HepG2 (cell line): ENCODE measurements around the gene SEMA6B.

Experiments
- ARID2 ChIP-seq: sonication (generic); formaldehyde crosslinking; IDR thresholded peaks from 2 replicates; pipeline ENCODE4 v1.8.1; 2022; ENCODE audit warnings: mild to moderate bottlenecking, missing genetic modification reagents, borderline replicate concordance
- CEBPB ChIP-seq: IDR thresholded peaks from 2 replicates; pipeline ENCODE4 v1.6.1; 2011; ENCODE audit warnings: low read depth, low read length, improper control_type of control experiment, borderline replicate concordance
- FIP1L1 ChIP-seq: fragments of 200-400 bp; formaldehyde crosslinking; IDR thresholded peaks from 2 replicates; pipeline ENCODE4 v1.6.1; 2018; ENCODE audit warnings: low read depth, mild to moderate bottlenecking, low read length, moderate library complexity, borderline replicate concordance; ENCODE audit not compliant: insufficient read depth
- FOXJ3 ChIP-seq: sonication (generic); formaldehyde crosslinking; IDR thresholded peaks from 2 replicates; pipeline ENCODE4 v1.4.0; 2020; ENCODE audit warnings: missing genetic modification reagents, mild to moderate bottlenecking, borderline replicate concordance
- MTA3 ChIP-seq: sonication (generic); formaldehyde crosslinking; IDR thresholded peaks from 2 replicates; pipeline ENCODE4 v1.4.0; 2020; ENCODE audit warnings: missing genetic modification reagents
- NFE2L2 ChIP-seq: fragments of 150-350 bp; IDR thresholded peaks from 2 replicates; pipeline ENCODE4 v1.6.1; 2014; ENCODE audit warnings: low read length
- ZNF121 ChIP-seq: sonication (generic); formaldehyde crosslinking; IDR thresholded peaks from 2 replicates; pipeline ENCODE4 v1.5.0; 2020; ENCODE audit warnings: mild to moderate bottlenecking, missing genetic modification reagents
- ZNF260 ChIP-seq: sonication (generic); formaldehyde crosslinking; IDR thresholded peaks from 2 replicates; pipeline ENCODE4 v1.4.0; 2020; ENCODE audit warnings: missing genetic modification reagents, low read depth, mild to moderate bottlenecking, borderline replicate concordance
- ZSCAN22 ChIP-seq: sonication (generic); formaldehyde crosslinking; IDR thresholded peaks from 2 replicates; pipeline ENCODE4 v1.4.0; 2020; ENCODE audit warnings: mild to moderate bottlenecking, missing genetic modification reagents
- TF ChIP-seq, protein P1 (sequence below): sonication (generic); formaldehyde crosslinking; IDR thresholded peaks from 2 replicates; pipeline ENCODE4 v1.5.0; 2020; ENCODE audit warnings: mild to moderate bottlenecking, missing genetic modification reagents, moderate library complexity
- TF ChIP-seq, protein P2 (sequence below): IDR thresholded peaks from 2 replicates; pipeline ENCODE4 v1.6.1; 2012; ENCODE audit warnings: inconsistent platforms
- TF ChIP-seq, protein P3 (sequence below): sonication (generic); formaldehyde crosslinking; IDR thresholded peaks from 2 replicates; pipeline ENCODE4 v1.4.0; 2020; ENCODE audit warnings: mild to moderate bottlenecking, low read depth, missing genetic modification reagents
- TF ChIP-seq, protein P4 (sequence below): sonication (generic); formaldehyde crosslinking; IDR thresholded peaks from 2 replicates; pipeline ENCODE4 v1.5.1; 2020; ENCODE audit warnings: missing genetic modification reagents, mild to moderate bottlenecking, borderline replicate concordance

GRCh38 chr19:4519172-4519496 is 40.4 kb downstream of the SEMA6B start:
- TF ChIP-seq, protein P1, sequence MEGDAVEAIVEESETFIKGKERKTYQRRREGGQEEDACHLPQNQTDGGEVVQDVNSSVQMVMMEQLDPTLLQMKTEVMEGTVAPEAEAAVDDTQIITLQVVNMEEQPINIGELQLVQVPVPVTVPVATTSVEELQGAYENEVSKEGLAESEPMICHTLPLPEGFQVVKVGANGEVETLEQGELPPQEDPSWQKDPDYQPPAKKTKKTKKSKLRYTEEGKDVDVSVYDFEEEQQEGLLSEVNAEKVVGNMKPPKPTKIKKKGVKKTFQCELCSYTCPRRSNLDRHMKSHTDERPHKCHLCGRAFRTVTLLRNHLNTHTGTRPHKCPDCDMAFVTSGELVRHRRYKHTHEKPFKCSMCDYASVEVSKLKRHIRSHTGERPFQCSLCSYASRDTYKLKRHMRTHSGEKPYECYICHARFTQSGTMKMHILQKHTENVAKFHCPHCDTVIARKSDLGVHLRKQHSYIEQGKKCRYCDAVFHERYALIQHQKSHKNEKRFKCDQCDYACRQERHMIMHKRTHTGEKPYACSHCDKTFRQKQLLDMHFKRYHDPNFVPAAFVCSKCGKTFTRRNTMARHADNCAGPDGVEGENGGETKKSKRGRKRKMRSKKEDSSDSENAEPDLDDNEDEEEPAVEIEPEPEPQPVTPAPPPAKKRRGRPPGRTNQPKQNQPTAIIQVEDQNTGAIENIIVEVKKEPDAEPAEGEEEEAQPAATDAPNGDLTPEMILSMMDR (CRISPR knock-in tag): no peak
- TF ChIP-seq FIP1L1 (no peak), ZNF121 (CRISPR knock-in tag) (no peak), ARID2 (CRISPR knock-in tag) (no peak), MTA3 (CRISPR knock-in tag) (no peak), FOXJ3 (CRISPR knock-in tag) (no peak), ZSCAN22 (CRISPR knock-in tag) (no peak), CEBPB (no peak), ZNF260 (CRISPR knock-in tag) (no peak), NFE2L2 (no peak)
- TF ChIP-seq, protein P2, sequence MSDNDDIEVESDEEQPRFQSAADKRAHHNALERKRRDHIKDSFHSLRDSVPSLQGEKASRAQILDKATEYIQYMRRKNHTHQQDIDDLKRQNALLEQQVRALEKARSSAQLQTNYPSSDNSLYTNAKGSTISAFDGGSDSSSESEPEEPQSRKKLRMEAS: no peak; the same call in 1 of the 2 replicates
- TF ChIP-seq, protein P3, sequence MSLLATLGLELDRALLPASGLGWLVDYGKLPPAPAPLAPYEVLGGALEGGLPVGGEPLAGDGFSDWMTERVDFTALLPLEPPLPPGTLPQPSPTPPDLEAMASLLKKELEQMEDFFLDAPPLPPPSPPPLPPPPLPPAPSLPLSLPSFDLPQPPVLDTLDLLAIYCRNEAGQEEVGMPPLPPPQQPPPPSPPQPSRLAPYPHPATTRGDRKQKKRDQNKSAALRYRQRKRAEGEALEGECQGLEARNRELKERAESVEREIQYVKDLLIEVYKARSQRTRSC (CRISPR knock-in tag): no peak
- TF ChIP-seq, protein P4, sequence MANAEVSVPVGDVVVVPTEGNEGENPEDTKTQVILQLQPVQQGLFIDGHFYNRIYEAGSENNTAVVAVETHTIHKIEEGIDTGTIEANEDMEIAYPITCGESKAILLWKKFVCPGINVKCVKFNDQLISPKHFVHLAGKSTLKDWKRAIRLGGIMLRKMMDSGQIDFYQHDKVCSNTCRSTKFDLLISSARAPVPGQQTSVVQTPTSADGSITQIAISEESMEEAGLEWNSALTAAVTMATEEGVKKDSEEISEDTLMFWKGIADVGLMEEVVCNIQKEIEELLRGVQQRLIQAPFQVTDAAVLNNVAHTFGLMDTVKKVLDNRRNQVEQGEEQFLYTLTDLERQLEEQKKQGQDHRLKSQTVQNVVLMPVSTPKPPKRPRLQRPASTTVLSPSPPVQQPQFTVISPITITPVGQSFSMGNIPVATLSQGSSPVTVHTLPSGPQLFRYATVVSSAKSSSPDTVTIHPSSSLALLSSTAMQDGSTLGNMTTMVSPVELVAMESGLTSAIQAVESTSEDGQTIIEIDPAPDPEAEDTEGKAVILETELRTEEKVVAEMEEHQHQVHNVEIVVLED (CRISPR knock-in tag): no peak
